Germinal center (tissue), 1 donor: ENCODE results near the gene CHST11.
A peak's percentile ranks its signal among the peaks of the same experiment; 100 is the strongest.
"Not testable (repeated sequence)": the region's sequence is repeated elsewhere in the genome, so short reads cannot be mapped to it uniquely, and the experiment has no call there.

Source experiments
- DNase-seq: peaks from one replicate; pipeline ENCODE4 v3.0.0; 2012; ENCODE audit warnings: mixed read lengths, low spot score

Gene CHST11

DNA sequence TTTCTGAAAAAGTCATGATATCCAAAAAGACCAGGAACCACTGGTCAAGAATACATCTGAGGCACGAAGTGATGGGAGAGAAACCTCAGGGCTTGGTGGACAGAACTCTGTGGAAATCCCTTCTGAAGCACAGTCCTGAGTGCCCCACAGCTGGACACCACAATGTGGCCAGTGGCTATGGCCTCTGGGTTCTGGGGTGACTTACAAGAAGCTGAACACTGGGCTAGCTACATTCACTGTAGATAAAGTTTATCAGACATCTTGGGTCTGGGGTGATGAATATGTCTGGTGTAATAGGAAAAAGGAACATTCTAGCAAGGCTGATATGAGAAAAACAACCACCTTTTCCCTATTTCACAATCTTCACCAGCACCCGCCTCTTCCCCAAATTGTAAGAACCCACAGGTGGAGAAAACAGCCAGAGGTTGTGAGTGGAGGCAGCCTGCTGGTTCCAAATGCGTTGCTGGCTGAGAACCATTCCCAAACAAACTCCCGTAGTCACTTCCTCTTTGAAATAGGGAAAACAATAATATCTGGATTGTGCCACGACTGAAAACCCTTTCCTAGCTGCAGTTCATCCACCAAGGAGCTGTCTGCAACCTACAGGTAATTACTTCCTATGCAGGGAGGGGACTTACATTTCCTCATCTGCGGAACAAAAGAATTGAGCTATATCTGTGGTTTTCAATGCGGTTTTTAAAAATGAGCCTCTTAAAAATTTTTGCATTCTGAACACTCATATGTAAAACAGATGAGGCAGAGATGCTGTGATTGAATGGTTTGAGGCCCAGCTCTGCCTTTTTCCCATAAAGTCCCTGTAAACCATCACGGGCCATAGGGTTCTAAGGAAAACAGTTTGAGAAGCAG is 307.7 kb downstream of the CHST11 start:
- DNase-seq: no peak

DNA sequence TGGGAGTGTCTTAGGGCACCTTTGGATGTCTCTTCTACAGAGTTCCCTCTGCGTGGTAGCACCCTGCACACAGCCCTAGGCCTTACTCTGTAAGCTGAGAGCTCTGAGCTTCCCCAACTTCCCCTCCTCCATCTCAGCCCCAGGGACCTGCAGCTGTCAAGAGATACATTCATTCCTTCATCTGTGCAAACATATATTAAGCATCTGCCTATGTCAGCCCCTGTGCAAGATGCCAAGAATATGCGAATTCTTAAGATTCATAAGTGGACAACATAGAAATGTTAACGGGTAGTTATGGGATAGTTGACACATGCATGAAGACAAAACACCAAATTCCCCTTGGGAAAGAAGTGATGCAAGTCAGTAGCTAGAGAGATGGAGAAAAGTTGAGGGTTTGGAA is 310.5 kb downstream of the CHST11 start:
- no peak for DNase-seq

DNA sequence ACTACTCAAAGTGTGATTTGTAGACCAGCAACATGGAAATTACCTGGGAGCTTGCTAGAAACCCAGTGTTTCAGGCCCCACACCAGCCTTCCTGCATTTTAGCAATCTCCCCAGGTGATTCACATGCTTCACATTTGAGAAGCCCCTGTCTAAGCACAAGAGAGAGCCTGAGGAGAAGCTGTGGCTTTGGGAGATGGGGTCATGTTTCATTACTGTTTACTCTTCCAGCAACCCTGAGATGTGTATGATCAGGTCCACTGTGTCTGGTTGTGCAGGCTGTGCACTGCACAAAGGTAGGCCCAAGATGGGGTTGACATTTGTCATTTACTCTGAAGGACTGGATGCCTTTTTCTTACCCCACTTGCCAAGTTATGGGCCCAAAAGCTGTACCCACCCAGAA is 311.3 kb downstream of the CHST11 start:
- no peak for DNase-seq

DNA sequence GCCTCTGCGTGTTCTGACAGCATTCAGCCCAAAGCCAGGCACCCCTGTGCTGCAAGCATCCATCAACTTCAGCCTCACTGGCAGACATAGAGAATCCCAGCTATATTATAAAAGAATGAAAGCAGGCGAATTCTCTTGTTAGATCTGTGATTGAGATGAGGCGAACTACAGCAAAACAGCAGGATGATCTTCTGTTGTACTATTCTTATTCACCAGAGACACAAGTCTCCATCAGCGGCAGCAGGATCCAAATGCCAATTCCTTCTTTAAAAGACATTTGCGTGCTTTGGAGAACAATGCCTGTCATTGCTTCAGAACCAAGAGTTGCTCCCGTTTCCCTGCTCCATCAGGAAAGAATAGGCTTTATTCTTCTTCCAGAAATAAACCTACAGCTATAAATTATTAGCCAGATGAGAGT is 312.4 kb downstream of the CHST11 start:
- DNase-seq: no peak

DNA sequence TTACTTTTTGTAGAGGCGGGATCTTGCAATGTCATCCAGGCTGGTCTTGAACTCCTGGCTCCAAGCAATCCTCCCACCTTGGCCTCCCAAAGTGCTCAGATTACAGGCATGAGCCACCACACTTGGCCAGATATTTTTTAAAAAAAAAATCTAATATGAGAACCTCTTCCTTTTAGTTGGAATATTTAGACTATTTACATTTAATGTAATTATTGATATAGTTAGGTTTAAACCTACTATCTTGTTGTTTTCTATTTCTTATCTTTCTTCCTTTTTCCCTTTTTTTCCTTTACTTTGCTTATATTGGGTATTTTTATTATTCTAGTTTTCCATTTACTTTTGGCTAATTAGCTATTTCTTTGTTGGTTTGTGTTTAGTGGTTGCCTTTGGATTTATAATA is 315.6 kb downstream of the CHST11 start:
- no peak for DNase-seq

- DNase-seq: no peak
These were observed 319.0 kb downstream of the CHST11 start for GRCh38 chr12:104775731-104776231.

DNA sequence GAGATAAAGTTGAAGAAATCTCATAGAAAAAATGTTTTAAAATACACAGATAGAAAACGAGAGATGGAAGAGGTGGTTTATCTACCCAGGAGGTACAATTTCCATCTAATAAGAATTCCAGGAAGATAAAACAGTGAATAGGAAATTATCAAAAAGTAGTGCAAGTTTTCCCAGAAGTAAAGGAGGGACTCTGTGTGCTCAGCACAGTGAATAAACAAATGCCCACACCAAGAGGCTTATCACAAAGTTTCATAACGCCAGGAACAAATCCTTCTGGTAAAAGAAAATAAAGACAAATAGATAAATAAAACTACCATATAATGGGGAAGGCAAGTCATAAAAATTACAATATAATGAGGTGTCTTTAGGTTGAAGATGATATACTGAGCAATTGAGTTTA is 322.4 kb downstream of the CHST11 start:
- DNase-seq: no peak

DNA sequence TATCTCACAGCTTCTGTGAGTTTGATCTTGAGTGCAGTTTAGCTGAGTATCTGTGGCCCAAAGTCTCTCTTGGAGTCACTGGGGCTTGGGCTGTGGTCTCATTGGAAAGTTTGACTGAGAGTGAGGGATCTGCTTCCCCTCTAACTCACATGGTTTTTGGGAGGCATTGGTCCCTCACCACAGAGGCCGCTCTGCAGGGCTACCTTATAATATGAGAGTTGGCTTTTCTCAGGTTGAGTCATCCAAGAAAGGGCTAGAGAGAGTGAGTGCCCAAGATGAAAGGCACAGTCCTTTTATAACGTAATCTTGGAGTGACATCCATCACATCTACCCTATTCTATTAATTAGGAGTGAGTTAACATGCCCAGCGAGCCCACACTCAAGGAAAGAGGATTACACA is 325.5 kb downstream of the CHST11 start:
- no peak for DNase-seq

DNA sequence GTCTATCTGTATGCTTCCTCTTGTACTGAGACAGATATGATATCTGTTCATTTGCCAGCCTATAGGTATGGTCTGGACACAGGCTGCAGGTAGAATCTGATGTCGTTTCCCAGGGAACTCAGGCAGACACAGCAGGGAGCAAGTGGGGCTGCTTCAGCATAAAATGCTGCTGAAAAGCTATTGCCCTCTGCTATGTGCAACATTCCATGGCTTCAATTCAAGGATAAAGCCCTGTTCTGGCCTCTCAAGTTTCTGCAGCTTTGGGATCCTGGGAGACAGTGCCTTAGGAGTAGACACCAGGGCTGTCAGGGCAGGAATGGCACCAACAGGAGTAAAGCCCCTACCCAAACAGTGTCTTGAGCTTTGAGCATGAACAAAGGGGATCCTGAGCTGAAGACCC is 327.8 kb downstream of the CHST11 start:
- DNase-seq: no peak

GRCh38 chr12:104785886-104786285 is 329.1 kb downstream of the CHST11 start:
- no peak for DNase-seq

DNA sequence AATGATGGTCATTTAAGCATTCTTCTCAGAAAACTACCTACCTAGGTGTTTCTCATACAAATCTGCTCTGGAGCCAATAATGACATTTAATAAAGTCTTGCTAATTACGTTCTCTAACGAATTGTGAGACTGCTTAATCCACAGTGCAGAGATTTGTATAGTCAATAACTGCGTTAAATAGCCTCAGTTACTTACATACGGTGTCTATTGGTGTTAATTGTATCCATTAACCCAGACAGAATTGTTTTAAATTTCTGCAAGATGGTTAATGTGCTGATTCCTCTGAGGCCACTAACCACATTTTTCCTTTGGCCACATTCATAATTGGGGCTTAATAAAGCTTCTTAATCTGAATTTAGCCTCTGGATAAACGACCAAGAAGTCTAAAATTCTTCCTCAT is 329.6 kb downstream of the CHST11 start:
- DNase-seq: no peak

DNA sequence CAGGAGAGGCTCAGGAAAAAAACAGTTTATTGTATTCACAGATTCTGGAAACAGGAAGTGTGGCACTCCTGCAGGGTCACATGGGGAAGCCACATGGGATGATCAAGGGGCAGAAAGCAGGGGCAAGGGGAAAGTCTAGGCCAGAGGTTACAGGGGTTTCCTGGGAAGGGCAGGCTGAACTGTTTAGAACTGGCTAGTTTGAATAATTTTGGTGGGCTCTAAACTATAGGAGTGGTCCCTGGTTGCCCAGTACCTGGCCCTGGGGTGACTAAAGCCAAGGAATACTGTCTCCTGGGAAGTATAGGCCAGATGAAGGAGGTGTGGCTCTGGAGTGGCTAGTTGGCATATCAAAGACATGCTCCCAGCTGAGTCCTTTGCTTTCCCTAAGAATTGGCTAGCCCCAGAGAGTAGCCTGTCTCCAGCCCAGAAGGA is 332.1 kb downstream of the CHST11 start:
- DNase-seq: no peak

DNA sequence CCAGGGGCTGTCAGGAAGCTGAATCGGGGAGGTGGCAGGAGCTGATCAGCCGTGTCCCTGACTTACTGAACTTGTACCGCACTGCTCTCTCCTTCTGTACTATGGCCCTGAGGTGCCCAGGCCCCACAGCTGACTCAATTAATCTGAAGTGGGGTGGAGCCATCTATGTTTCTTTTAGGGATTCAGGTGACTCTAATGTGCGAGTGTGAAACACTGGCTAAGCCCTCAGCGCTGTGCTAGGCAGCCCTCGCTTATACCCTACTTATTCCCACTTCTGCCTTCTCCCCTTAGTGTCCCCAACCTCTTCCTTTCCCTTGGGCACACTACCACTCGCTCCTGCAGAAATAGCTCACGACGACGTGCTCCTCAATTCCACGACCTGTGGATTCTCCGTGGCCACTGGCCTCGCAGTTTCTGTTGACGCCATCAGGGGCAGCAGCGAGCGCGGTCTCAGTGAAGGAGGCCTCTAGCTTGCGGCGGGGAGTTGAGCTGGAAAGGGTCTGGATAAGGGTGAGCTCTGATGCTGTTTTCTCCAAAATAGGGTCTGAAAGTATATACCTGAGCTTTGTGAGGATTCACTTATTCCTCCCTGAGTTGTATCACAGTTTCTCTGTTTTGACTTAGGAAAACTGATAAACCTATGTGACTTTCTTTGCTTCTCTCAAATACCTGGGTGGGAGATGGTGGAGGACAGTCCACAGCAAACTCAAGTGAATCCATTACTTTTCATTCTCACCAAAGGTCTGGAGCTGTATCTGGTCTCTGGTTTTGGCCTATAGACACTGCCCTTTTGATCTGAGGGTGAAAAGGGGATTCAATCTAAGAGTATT is 333.8 kb downstream of the CHST11 start:
- DNase-seq: peak; percentile 38

- DNase-seq: no peak
These were observed 335.8 kb downstream of the CHST11 start for GRCh38 chr12:104792570-104792969.

GRCh38 chr12:104793285-104793684 is 336.5 kb downstream of the CHST11 start:
- DNase-seq: no peak

GRCh38 chr12:104793968-104794367 is 337.2 kb downstream of the CHST11 start:
- no peak for DNase-seq

GRCh38 chr12:104796475-104796862 is 339.7 kb downstream of the CHST11 start:
- DNase-seq: no peak

- no peak for DNase-seq
These were observed 342.7 kb downstream of the CHST11 start for GRCh38 chr12:104799458-104799857.

- no peak for DNase-seq
These were observed 344.3 kb downstream of the CHST11 start for GRCh38 chr12:104801005-104801404.

DNA sequence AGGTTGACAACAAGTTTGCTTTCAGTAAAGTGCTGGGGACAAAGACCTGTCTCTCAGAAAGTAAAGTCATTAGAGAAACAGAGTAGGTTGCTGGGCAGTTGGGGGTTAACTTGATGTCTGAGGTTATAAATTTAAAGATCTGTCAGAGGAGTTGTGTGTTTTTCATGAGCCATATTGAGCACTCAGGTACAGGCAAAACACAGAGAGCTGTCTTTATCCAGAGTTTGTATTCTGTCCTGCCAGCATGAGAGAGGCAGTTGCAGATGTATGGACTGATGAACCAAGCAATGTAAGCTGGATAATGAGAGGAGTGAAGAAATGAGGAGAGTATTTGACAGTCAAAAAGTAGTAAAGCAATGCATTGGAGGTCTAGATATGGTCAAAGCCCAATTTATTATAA is 344.7 kb downstream of the CHST11 start:
- no peak for DNase-seq

GRCh38 chr12:104802208-104802607 is 345.5 kb downstream of the CHST11 start:
- DNase-seq: no peak

DNA sequence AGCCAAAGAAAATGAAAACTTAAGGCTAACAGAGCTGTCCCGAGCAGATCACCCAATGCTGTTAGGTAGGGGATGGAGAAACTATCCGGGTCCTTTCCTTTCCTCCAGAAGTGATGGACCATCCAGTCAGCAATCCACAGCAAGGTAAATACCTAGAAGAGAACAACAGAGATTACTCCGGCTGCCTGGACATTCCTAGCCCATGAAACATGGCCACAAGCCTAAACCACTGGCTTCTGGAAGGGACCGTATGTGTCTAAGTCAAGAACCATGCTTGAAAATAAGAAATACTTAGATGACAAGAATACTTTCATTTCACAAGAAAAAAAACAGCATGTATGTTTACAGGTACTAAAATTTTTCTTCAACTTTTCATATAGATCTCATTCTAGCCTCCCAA is 348.4 kb downstream of the CHST11 start:
- no peak for DNase-seq

- DNase-seq: not testable (repeated sequence)
These were observed 349.4 kb downstream of the CHST11 start for GRCh38 chr12:104806194-104806593.
